Activated T-cell treated with anti-CD3 and anti-CD28 coated beads, Interleukin-2, amount 50 U/mL, for 24 hours (primary cell): Measurements from ENCODE around the gene SH2D1A.
A peak's percentile ranks its signal among the peaks of the same experiment; 100 is the strongest.
"Not testable (repeated sequence)": the region's sequence is repeated elsewhere in the genome, so short reads cannot be mapped to it uniquely, and the experiment has no call there.

ENCODE experiments used
- DNase-seq: peaks from one replicate; pipeline ENCODE4 v3.0.0-alpha.2; 2020
- H3K27ac Mint-ChIP-seq: 2 replicates; pipeline ENCODE4 v1.8.0; 2020; ENCODE audit warnings: mild to moderate bottlenecking, mixed read lengths
- H3K27me3 Mint-ChIP-seq: 2 replicates; pipeline ENCODE4 v1.8.0; 2020; ENCODE audit warnings: mixed read lengths
- H3K36me3 Mint-ChIP-seq: 2 replicates; pipeline ENCODE4 v1.8.0; 2020; ENCODE audit warnings: low read depth, mixed read lengths
- H3K4me1 Mint-ChIP-seq: 2 replicates; pipeline ENCODE4 v1.8.0; 2020; ENCODE audit warnings: low read depth, mixed read lengths
- H3K4me3 Mint-ChIP-seq: 2 replicates; pipeline ENCODE4 v1.8.0; 2020; ENCODE audit warnings: mild to moderate bottlenecking, moderate library complexity, mixed read lengths
- H3K9me3 Mint-ChIP-seq: 2 replicates; pipeline ENCODE4 v1.8.0; 2020; ENCODE audit warnings: mixed read lengths

Gene SH2D1A

GRCh38 chrX:124386401-124386800, 40.0 kb downstream of the SH2D1A start:
- H3K4me3 Mint-ChIP-seq = no peak overlapping the region
- H3K9me3 Mint-ChIP-seq = no peaks in the 10 kb centered on the region
- no peak overlapping the region for H3K27ac Mint-ChIP-seq
- H3K27me3 Mint-ChIP-seq = peaks cover 12% of the 10 kb centered on the region
- H3K4me1 Mint-ChIP-seq = peaks cover 20% of the 10 kb centered on the region
- H3K36me3 Mint-ChIP-seq = peaks cover 32% of the 10 kb centered on the region
- DNase-seq = no peak

- peak; percentile 59 for DNase-seq
- Mint-ChIP-seq H3K4me3 (no peak overlapping the region), H3K4me1 (peaks cover 28% of the 10 kb centered on the region), H3K36me3 (peaks cover 24% of the 10 kb centered on the region), H3K27me3 (peaks cover 17% of the 10 kb centered on the region), H3K9me3 (no peaks in the 10 kb centered on the region), H3K27ac (no peak overlapping the region)
Measured at GRCh38 chrX:124388562-124388961, 42.2 kb downstream of the SH2D1A start.

GRCh38 chrX:124392794-124393193, 46.4 kb downstream of the SH2D1A start:
- Mint-ChIP-seq H3K4me1 (peaks cover 50% of the 10 kb centered on the region), H3K27me3 (peaks cover 8% of the 10 kb centered on the region), H3K36me3 (peaks cover 10% of the 10 kb centered on the region), H3K9me3 (no peaks in the 10 kb centered on the region), H3K27ac (peak overlapping the region; percentile 26), H3K4me3 (no peak overlapping the region)
- DNase-seq = no peak

- H3K36me3 Mint-ChIP-seq = peaks cover 8% of the 10 kb centered on the region
- peak overlapping the region; percentile 6 for H3K27ac Mint-ChIP-seq
- peaks cover 5% of the 10 kb centered on the region for H3K27me3 Mint-ChIP-seq
- no peak overlapping the region for H3K4me3 Mint-ChIP-seq
- H3K9me3 Mint-ChIP-seq = no peaks in the 10 kb centered on the region
- peaks cover 47% of the 10 kb centered on the region for H3K4me1 Mint-ChIP-seq
- no peak for DNase-seq
Measured at GRCh38 chrX:124393238-124393637, 46.9 kb downstream of the SH2D1A start.

GRCh38 chrX:124393659-124394058, 47.3 kb downstream of the SH2D1A start:
- no peaks in the 10 kb centered on the region for H3K9me3 Mint-ChIP-seq
- peak overlapping the region; percentile 6 for H3K27ac Mint-ChIP-seq

GRCh38 chrX:124395145-124395880, 49.0 kb downstream of the SH2D1A start:
- H3K9me3 Mint-ChIP-seq = no peaks in the 10 kb centered on the region
- no peak overlapping the region for H3K4me3 Mint-ChIP-seq
- H3K27me3 Mint-ChIP-seq = peaks cover 4% of the 10 kb centered on the region

More at GRCh38 chrX:124393659-124394058, 47.3 kb downstream of the SH2D1A start:
- Mint-ChIP-seq H3K27me3 (peaks cover 4% of the 10 kb centered on the region), H3K4me3 (no peak overlapping the region), H3K36me3 (peaks cover 6% of the 10 kb centered on the region), H3K4me1 (peaks cover 43% of the 10 kb centered on the region)
- no peak for DNase-seq

GRCh38 chrX:124401696-124402095, 55.3 kb downstream of the SH2D1A start:
- no peak overlapping the region for H3K4me3 Mint-ChIP-seq
- no peaks in the 10 kb centered on the region for H3K9me3 Mint-ChIP-seq
- no peak overlapping the region for H3K27ac Mint-ChIP-seq
- H3K27me3 Mint-ChIP-seq = peaks cover 17% of the 10 kb centered on the region
- H3K36me3 Mint-ChIP-seq = no peaks in the 10 kb centered on the region
- H3K4me1 Mint-ChIP-seq = peaks cover 27% of the 10 kb centered on the region
- no peak for DNase-seq

More at GRCh38 chrX:124395145-124395880, 49.0 kb downstream of the SH2D1A start:
- peak overlapping the region; percentile 26 for H3K27ac Mint-ChIP-seq
- peaks cover 6% of the 10 kb centered on the region for H3K36me3 Mint-ChIP-seq
- DNase-seq = no peak
- H3K4me1 Mint-ChIP-seq = peaks cover 43% of the 10 kb centered on the region

GRCh38 chrX:124405868-124406267, 59.5 kb downstream of the SH2D1A start:
- Mint-ChIP-seq H3K4me1 (peaks cover 23% of the 10 kb centered on the region), H3K27ac (peak overlapping the region; percentile 55), H3K27me3 (peaks cover 20% of the 10 kb centered on the region), H3K4me3 (no peak overlapping the region), H3K9me3 (no peaks in the 10 kb centered on the region), H3K36me3 (no peaks in the 10 kb centered on the region)
- no peak for DNase-seq

GRCh38 chrX:124406294-124407014, 60.1 kb downstream of the SH2D1A start:
- DNase-seq = peak; percentile 54
- Mint-ChIP-seq H3K9me3 (no peaks in the 10 kb centered on the region), H3K36me3 (no peaks in the 10 kb centered on the region), H3K4me1 (peaks cover 19% of the 10 kb centered on the region), H3K27ac (peak overlapping the region; percentile 76), H3K4me3 (no peak overlapping the region), H3K27me3 (peaks cover 20% of the 10 kb centered on the region)

GRCh38 chrX:124407226-124407625, 60.9 kb downstream of the SH2D1A start:
- Mint-ChIP-seq H3K9me3 (no peaks in the 10 kb centered on the region), H3K27me3 (peaks cover 20% of the 10 kb centered on the region), H3K4me1 (peaks cover 18% of the 10 kb centered on the region), H3K27ac (no peak overlapping the region), H3K4me3 (no peak overlapping the region), H3K36me3 (no peaks in the 10 kb centered on the region)
- DNase-seq = no peak

GRCh38 chrX:124408380-124408779, 62.0 kb downstream of the SH2D1A start:
- H3K36me3 Mint-ChIP-seq, H3K9me3 Mint-ChIP-seq, H3K27ac Mint-ChIP-seq, H3K4me3 Mint-ChIP-seq, DNase-seq: not testable (repeated sequence)
- H3K27me3 Mint-ChIP-seq = peaks cover 20% of the 10 kb centered on the region
- H3K4me1 Mint-ChIP-seq = peaks cover 18% of the 10 kb centered on the region

- no peak overlapping the region for H3K27ac Mint-ChIP-seq
- DNase-seq = no peak
- no peaks in the 10 kb centered on the region for H3K9me3 Mint-ChIP-seq
- no peaks in the 10 kb centered on the region for H3K36me3 Mint-ChIP-seq
- H3K4me3 Mint-ChIP-seq = no peak overlapping the region
- H3K27me3 Mint-ChIP-seq = no peaks in the 10 kb centered on the region
- no peaks in the 10 kb centered on the region for H3K4me1 Mint-ChIP-seq
Measured at GRCh38 chrX:124413244-124413643, 66.9 kb downstream of the SH2D1A start.

GRCh38 chrX:124414281-124414680, 67.9 kb downstream of the SH2D1A start:
- DNase-seq = no peak
- Mint-ChIP-seq H3K4me1 (no peaks in the 10 kb centered on the region), H3K4me3 (no peak overlapping the region), H3K27me3 (no peaks in the 10 kb centered on the region), H3K27ac (no peak overlapping the region), H3K36me3 (no peaks in the 10 kb centered on the region), H3K9me3 (no peaks in the 10 kb centered on the region)

- Mint-ChIP-seq H3K27ac (no peak overlapping the region), H3K36me3 (no peaks in the 10 kb centered on the region), H3K9me3 (no peaks in the 10 kb centered on the region), H3K4me1 (no peaks in the 10 kb centered on the region), H3K4me3 (no peak overlapping the region), H3K27me3 (peaks cover under 1% of the 10 kb centered on the region)
- DNase-seq = no peak
Measured at GRCh38 chrX:124415115-124415800, 68.9 kb downstream of the SH2D1A start.
